HG03064 (cell line): ENCODE measurements around the gene WWOX.
"Not testable (repeated sequence)": the region's sequence is repeated elsewhere in the genome, so short reads cannot be mapped to it uniquely, and the experiment has no call there.

Source experiments
- ATAC-seq: cut with Tn5 transposase; IDR thresholded peaks from one replicate; pipeline ENCODE4 v1.9.1; 2021; ENCODE audit warnings: low read depth; ENCODE audit not compliant: unreplicated experiment

The WWOX gene

GRCh38 chr16:78505544-78506366 lies 406.3 kb downstream of the WWOX start:
- no peak for ATAC-seq

- ATAC-seq, result no peak
Observed at GRCh38 chr16:78506367-78507193, 407.1 kb downstream of the WWOX start.

- no peak for ATAC-seq
Observed at GRCh38 chr16:78507576-78507975, 408.1 kb downstream of the WWOX start.

GRCh38 chr16:78509965-78510364 lies 410.5 kb downstream of the WWOX start:
- ATAC-seq, result no peak

GRCh38 chr16:78510496-78510895 lies 411.0 kb downstream of the WWOX start:
- no peak for ATAC-seq

GRCh38 chr16:78513838-78514237 lies 414.4 kb downstream of the WWOX start:
- no peak for ATAC-seq

- not testable (repeated sequence) for ATAC-seq
Observed at GRCh38 chr16:78514888-78515287, 415.4 kb downstream of the WWOX start.

GRCh38 chr16:78515421-78515820 lies 416.0 kb downstream of the WWOX start:
- ATAC-seq, result no peak

GRCh38 chr16:78516006-78516736 lies 416.7 kb downstream of the WWOX start:
- ATAC-seq, result no peak

- no peak for ATAC-seq
Observed at GRCh38 chr16:78519896-78520295, 420.4 kb downstream of the WWOX start.

GRCh38 chr16:78520470-78520869 lies 421.0 kb downstream of the WWOX start:
- no peak for ATAC-seq

GRCh38 chr16:78522327-78522726 lies 422.9 kb downstream of the WWOX start:
- ATAC-seq, result no peak

GRCh38 chr16:78523212-78523985 lies 423.9 kb downstream of the WWOX start:
- ATAC-seq, result no peak

- ATAC-seq, result no peak
Observed at GRCh38 chr16:78524066-78524595, 424.7 kb downstream of the WWOX start.

- no peak for ATAC-seq
Observed at GRCh38 chr16:78528265-78528664, 428.8 kb downstream of the WWOX start.

- no peak for ATAC-seq
Observed at GRCh38 chr16:78529881-78530280, 430.4 kb downstream of the WWOX start.

GRCh38 chr16:78530283-78530682 lies 430.8 kb downstream of the WWOX start:
- ATAC-seq, result no peak

GRCh38 chr16:78535098-78535497 lies 435.6 kb downstream of the WWOX start:
- no peak for ATAC-seq

GRCh38 chr16:78537511-78537910 lies 438.1 kb downstream of the WWOX start:
- ATAC-seq, result no peak

GRCh38 chr16:78538292-78538691 lies 438.8 kb downstream of the WWOX start:
- no peak for ATAC-seq
